GM19372 (cell line): ENCODE data around the gene AK5.
A peak's percentile ranks its signal among the peaks of the same experiment; 100 is the strongest.
"Not testable (repeated sequence)": the region's sequence is repeated elsewhere in the genome, so short reads cannot be mapped to it uniquely, and the experiment has no call there.

ENCODE experiments used
- ATAC-seq: cut with Tn5 transposase; IDR thresholded peaks from one replicate; pipeline ENCODE4 v1.9.1; 2021; ENCODE audit warnings: mild to moderate bottlenecking, low read depth, moderate library complexity; ENCODE audit not compliant: unreplicated experiment

Gene AK5

GRCh38 chr1:77283701-77284425 lies 2.0 kb downstream of the AK5 start:
- ATAC-seq, result no peak

- ATAC-seq, result no peak
These were observed 5.7 kb downstream of the AK5 start for GRCh38 chr1:77287535-77287934.

- ATAC-seq, result no peak
These were observed 6.5 kb downstream of the AK5 start for GRCh38 chr1:77288275-77288674.

- ATAC-seq, result no peak
These were observed 8.8 kb downstream of the AK5 start for GRCh38 chr1:77290576-77290975.

GRCh38 chr1:77292551-77292950 lies 10.7 kb downstream of the AK5 start:
- ATAC-seq, result no peak

GRCh38 chr1:77300566-77300965 lies 18.7 kb downstream of the AK5 start:
- ATAC-seq, result no peak

GRCh38 chr1:77303387-77303786 lies 21.6 kb downstream of the AK5 start:
- ATAC-seq, result no peak

- no peak for ATAC-seq
These were observed 27.2 kb downstream of the AK5 start for GRCh38 chr1:77308889-77309621.

GRCh38 chr1:77310924-77311323 lies 29.1 kb downstream of the AK5 start:
- ATAC-seq, result no peak

GRCh38 chr1:77312364-77312763 lies 30.5 kb downstream of the AK5 start:
- ATAC-seq, result not testable (repeated sequence)

GRCh38 chr1:77313491-77313890 lies 31.7 kb downstream of the AK5 start:
- peak; percentile 64 for ATAC-seq

- ATAC-seq, result no peak
These were observed 34.2 kb downstream of the AK5 start for GRCh38 chr1:77316006-77316405.

- no peak for ATAC-seq
These were observed 35.1 kb downstream of the AK5 start for GRCh38 chr1:77316966-77317365.

GRCh38 chr1:77319036-77319705 lies 37.4 kb downstream of the AK5 start:
- ATAC-seq, result no peak

GRCh38 chr1:77322061-77322900 lies 40.5 kb downstream of the AK5 start:
- ATAC-seq, result no peak

- ATAC-seq, result no peak
These were observed 51.7 kb downstream of the AK5 start for GRCh38 chr1:77333501-77333900.

GRCh38 chr1:77336729-77337128 lies 54.9 kb downstream of the AK5 start:
- no peak for ATAC-seq

- no peak for ATAC-seq
These were observed 57.5 kb downstream of the AK5 start for GRCh38 chr1:77339326-77339725.

- no peak for ATAC-seq
These were observed 59.4 kb downstream of the AK5 start for GRCh38 chr1:77341195-77341594.

GRCh38 chr1:77342745-77343144 lies 60.9 kb downstream of the AK5 start:
- ATAC-seq, result no peak

GRCh38 chr1:77347646-77348045 lies 65.8 kb downstream of the AK5 start:
- no peak for ATAC-seq
